H1 (cell line): ENCODE measurements around the gene THUMPD3. TPM values are rescaled to one million over a fixed set of nuclear protein-coding genes. Genes with fewer than 3 reads are reported as not detected.

Source experiments
- CTCF ChIA-PET: fragments of 300-600 bp; sonication (Branson Sonifier 250); formaldehyde crosslinking; loops from one replicate; lab custom pipeline; 2021; ENCODE audit not compliant: partially characterized antibody; lab: Charles Lee
- POLR2A ChIA-PET: fragments of 300-600 bp; sonication (Branson Sonifier 250); formaldehyde crosslinking; loops from one replicate; lab custom pipeline; 2021; ENCODE audit warnings: inconsistent platforms; ENCODE audit not compliant: partially characterized antibody; lab: Charles Lee
- DNase-seq, 2 experiments: peaks; one replicate each; pipeline versions ENCODE4 v3.0.0 to v3.0.0-alpha.2; 2010 to 2022; ENCODE audit warnings: low spot score in 2 of 2, low read depth in 1 of 2, mixed read lengths in 1 of 2
- FAIRE-seq: peaks from 2 replicates; lab custom pipeline; 2011; peaks lifted over from hg19 to GRCh38; lab: Jason Lieb, UNC
- H2AFZ ChIP-seq: 2 replicates; pipeline ENCODE4 v1.8.1; 2012; ENCODE audit warnings: low read length, inconsistent platforms
- H2AK5ac ChIP-seq: 2 replicates; pipeline ENCODE4 v1.6.1; 2013; ENCODE audit warnings: low read depth, low read length
- H2BK120ac ChIP-seq: replicated peaks from 2 replicates; pipeline ENCODE3; 2013; ENCODE audit warnings: low read depth, low read length, inconsistent platforms
- H2BK12ac ChIP-seq: 2 replicates; pipeline ENCODE4 v1.6.1; 2013; ENCODE audit warnings: low read depth, low read length
- H2BK15ac ChIP-seq: 2 replicates; pipeline ENCODE4 v1.6.1; 2013; ENCODE audit warnings: low read length
- H2BK20ac ChIP-seq: 2 replicates; pipeline ENCODE4 v1.6.1; 2013; ENCODE audit warnings: low read length
- H2BK5ac ChIP-seq: 2 replicates; pipeline ENCODE4 v1.6.1; 2013; ENCODE audit warnings: low read depth, low read length
- H3K14ac ChIP-seq: 2 replicates; pipeline ENCODE4 v1.6.1; 2013; ENCODE audit warnings: inconsistent platforms; ENCODE audit not compliant: insufficient read length
- H3K18ac ChIP-seq: 2 replicates; pipeline ENCODE4 v1.6.1; 2013; ENCODE audit warnings: low read length; ENCODE audit errors: extremely low read depth
- H3K23ac ChIP-seq: 2 replicates; pipeline ENCODE4 v1.6.1; 2013; ENCODE audit warnings: inconsistent platforms; ENCODE audit not compliant: insufficient read length
- H3K23me2 ChIP-seq: 2 replicates; pipeline ENCODE4 v1.6.1; 2013; ENCODE audit warnings: low read depth, low read length
- H3K27ac ChIP-seq: 2 replicates; pipeline ENCODE4 v1.6.1; 2011; ENCODE audit warnings: low read depth, low read length, inconsistent platforms
- H3K27me3 ChIP-seq, 4 experiments: replicated peaks in 1 of 4; 1 replicate in 1 of 4; 2 replicates in 3 of 4; pipeline versions ENCODE4 v1.6.1 to v1.8.1; 2011 to 2013; ENCODE audit warnings: low read length in 3 of 4, mild to moderate bottlenecking in 3 of 4, inconsistent platforms in 2 of 4, mixed read lengths in 2 of 4, moderate library complexity in 1 of 4; ENCODE audit not compliant: control insufficient read depth in 3 of 4, insufficient read depth in 3 of 4; ENCODE audit errors: extremely low read depth in 1 of 4
- H3K36me3 ChIP-seq, 4 experiments: 2 replicates each; pipeline versions ENCODE4 v1.6.1 to v1.8.1; 2011 to 2013; ENCODE audit warnings: mild to moderate bottlenecking in 4 of 4, low read length in 3 of 4, moderate library complexity in 2 of 4, control low read depth in 1 of 4, inconsistent platforms in 1 of 4; ENCODE audit not compliant: insufficient read depth in 4 of 4, control insufficient read depth in 2 of 4
- H3K4ac ChIP-seq: replicated peaks from 2 replicates; pipeline ENCODE3; 2013; ENCODE audit warnings: low read length, low read depth, mixed read lengths, inconsistent platforms; ENCODE audit not compliant: insufficient read length
- H3K4me1 ChIP-seq, 4 experiments: replicated peaks in 1 of 4; 1 replicate in 1 of 4; 2 replicates in 3 of 4; pipeline versions ENCODE4 v1.6.1 to v1.8.1; 2011 to 2013; ENCODE audit warnings: low read length in 3 of 4, inconsistent platforms in 2 of 4, mixed read lengths in 1 of 4; ENCODE audit not compliant: insufficient read depth in 4 of 4, control insufficient read depth in 3 of 4
- H3K4me2 ChIP-seq, 2 experiments: 2 replicates each; pipeline versions ENCODE4 v1.6.1 to v1.8.1; 2011 to 2013; ENCODE audit warnings: low read depth in 2 of 2, low read length in 2 of 2, control low read depth in 1 of 2, inconsistent platforms in 1 of 2, mild to moderate bottlenecking in 1 of 2; ENCODE audit not compliant: insufficient read depth in 1 of 2
- H3K4me3 ChIP-seq, 4 experiments: fragments of 200-600, 300-600 bp in 1 of 4; sonication (generic), shearing (Covaris generic), sonication (Bioruptor Twin) in 1 of 4; 2 replicates each; pipeline versions ENCODE4 v1.5.1 to v1.8.1; 2011 to 2016; ENCODE audit warnings: low read length in 4 of 4, low read depth in 3 of 4, control low read depth in 2 of 4, inconsistent platforms in 2 of 4, mild to moderate bottlenecking in 2 of 4, mixed read lengths in 1 of 4, moderate library complexity in 1 of 4; ENCODE audit not compliant: insufficient read depth in 2 of 4; ENCODE audit errors: extremely low read depth in 1 of 4
- H3K56ac ChIP-seq: replicated peaks from 2 replicates; pipeline ENCODE3; 2013; ENCODE audit warnings: low read depth, mild to moderate bottlenecking, mixed read lengths, low read length, inconsistent platforms; ENCODE audit not compliant: insufficient read length
- H3K79me1 ChIP-seq: 2 replicates; pipeline ENCODE4 v1.6.1; 2013; ENCODE audit warnings: low read depth, low read length, control low read depth
- H3K79me2 ChIP-seq, 2 experiments: 2 replicates each; pipeline versions ENCODE4 v1.6.1 to v1.8.1; 2012 to 2013; ENCODE audit warnings: low read length in 2 of 2, mild to moderate bottlenecking in 2 of 2, inconsistent platforms in 1 of 2; ENCODE audit not compliant: insufficient read depth in 2 of 2, control insufficient read depth in 1 of 2
- H3K9ac ChIP-seq, 4 experiments: replicated peaks in 1 of 4; 1 replicate in 1 of 4; 2 replicates in 3 of 4; pipeline versions ENCODE4 v1.6.1 to v1.8.1; 2011 to 2013; ENCODE audit warnings: low read depth in 3 of 4, low read length in 3 of 4, control low read depth in 2 of 4, mild to moderate bottlenecking in 2 of 4, moderate library complexity in 2 of 4, inconsistent platforms in 1 of 4; ENCODE audit errors: extremely low read depth in 1 of 4
- H3K9me3 ChIP-seq, 2 experiments: 2 replicates each; pipeline versions ENCODE4 v1.6.1 to v1.8.1; 2012 to 2013; ENCODE audit warnings: mild to moderate bottlenecking in 2 of 2, moderate library complexity in 2 of 2, control low read depth in 1 of 2, inconsistent platforms in 1 of 2, low read depth in 1 of 2, low read length in 1 of 2, mixed read lengths in 1 of 2; ENCODE audit not compliant: insufficient read depth in 2 of 2
- H4K20me1 ChIP-seq, 2 experiments: replicated peaks in 1 of 2; 2 replicates each; pipeline versions ENCODE3 to v1.8.1; 2011 to 2013; ENCODE audit warnings: inconsistent platforms in 2 of 2, low read length in 2 of 2, mild to moderate bottlenecking in 1 of 2; ENCODE audit not compliant: insufficient read depth in 2 of 2, control insufficient read depth in 1 of 2
- H4K5ac ChIP-seq: 2 replicates; pipeline ENCODE4 v1.6.1; 2013; ENCODE audit warnings: low read length, low read depth, mixed read lengths, inconsistent platforms; ENCODE audit not compliant: insufficient read length
- H4K8ac ChIP-seq: 2 replicates; pipeline ENCODE4 v1.8.0; 2013; ENCODE audit warnings: mild to moderate bottlenecking, moderate library complexity, low read length, inconsistent platforms; ENCODE audit not compliant: insufficient read depth; ENCODE audit errors: extremely low read depth
- H4K91ac ChIP-seq: replicated peaks from 2 replicates; pipeline ENCODE3; 2013; ENCODE audit warnings: low read length, mixed read lengths, inconsistent platforms; ENCODE audit not compliant: insufficient read length
- SP1 ChIP-seq: IDR thresholded peaks from 2 replicates; pipeline ENCODE4 v1.6.1; 2011; ENCODE audit warnings: low read depth, low read length
- WGBS, 2 experiments: shearing (Covaris generic) in 1 of 2; methylation state at CpG; one replicate each; pipeline versions ENCODE4 v1.1.6 to v1.1.7; 2013 to 2015; ENCODE audit warnings: low lambda C conversion rate in 2 of 2, mixed read lengths in 2 of 2, inconsistent platforms in 1 of 2, low coverage in 1 of 2, missing lambda C conversion rate in 1 of 2; ENCODE audit not compliant: insufficient replicate concordance in 2 of 2, insufficient coverage in 1 of 2, insufficient read length in 1 of 2; ENCODE audit errors: extremely low coverage in 1 of 2, missing lambda C conversion rate in 1 of 2; 5-methylcytosine and 5-hydroxymethylcytosine counted together
- polyA plus RNA-seq, 7 experiments: library from polyadenylated mRNA; depleted of rRNA in 3 of 7; stranded (reverse) in 5 of 7; unstranded in 2 of 7; fragments of >200 nt in 5 of 7; fragments of 200-250 nt in 2 of 7; gene quantifications; 1 replicate in 5 of 7; 2 replicates in 1 of 7; 4 replicates in 1 of 7; pipeline versions ENCODE4 v1.2.1 to v1.2.3, GENCODE V29; 2011 to 2013; ENCODE audit warnings: missing spikeins in 2 of 7, mixed read lengths in 2 of 7
- total RNA-seq: library from RNA; stranded (reverse); fragmentation: NEBNext Ultra II Directional; extraction: Animal tissue kit (Norgen Biotek cat#: 25700); gene quantifications from 2 replicates; pipeline ENCODE4 v1.2.1, GENCODE V29; 2021

Gene THUMPD3
- total and polyA plus RNA-seq, 2 of the 8 experiments (the other 6 are each of a cell fraction or from before 2014, with no cell fraction given) = 26.7 to 68.9 TPM

- no peak overlapping the region for H3K4ac ChIP-seq
- no peak overlapping the region for H4K91ac ChIP-seq
- no peak overlapping the region for H4K5ac ChIP-seq
- no peak overlapping the region for H3K9ac ChIP-seq
- CTCF ChIA-PET = no interaction called here
- no peak for FAIRE-seq
- no peak overlapping the region for H2BK15ac ChIP-seq
- H3K79me2 ChIP-seq = peaks cover 0 to 6% of the 10 kb centered on the region in 2 experiments; a peak in 2 of 4 replicates
- H2AFZ ChIP-seq = no peak overlapping the region
- no peak overlapping the region for H3K4me2 ChIP-seq
- H4K20me1 ChIP-seq = no peaks in the 10 kb centered on the region
- no peak overlapping the region for H2BK120ac ChIP-seq
- peaks cover 10 to 78% (median 58%) of the 10 kb centered on the region in 4 experiments for H3K36me3 ChIP-seq
- no peak overlapping the region for H2BK20ac ChIP-seq
- H3K27me3 ChIP-seq = no peaks in the 10 kb centered on the region
- H3K18ac ChIP-seq = no peak overlapping the region
- H3K79me1 ChIP-seq = no peaks in the 10 kb centered on the region
- WGBS, 2 experiments = 100% methylated on average over 1 of the region's 1 CpG; no CpG with 5 or more reads in 1 of the 2 experiments
- no peak overlapping the region for H2BK12ac ChIP-seq
- H2AK5ac ChIP-seq = no peak overlapping the region
- H3K27ac ChIP-seq = no peak overlapping the region
- H4K8ac ChIP-seq = no peak overlapping the region
- H3K4me3 ChIP-seq = no peak overlapping the region
- no peak overlapping the region for H2BK5ac ChIP-seq
- no peaks in the 10 kb centered on the region for H3K23me2 ChIP-seq
- H3K56ac ChIP-seq = no peak overlapping the region
- TF ChIP-seq SP1 = no peak
- no peak for DNase-seq
- H3K23ac ChIP-seq = no peak overlapping the region
- POLR2A ChIA-PET = interaction anchor here (1.2 to 8.2 kb wide), 4 partner anchors 9 to 30 kb away, joined by 3 to 52 read pairs (median 6); partner anchors contain the start of gene SETD5
- H3K14ac ChIP-seq = no peak overlapping the region
- H3K9me3 ChIP-seq = no peaks in the 10 kb centered on the region
- no peaks in the 10 kb centered on the region for H3K4me1 ChIP-seq
Observed at GRCh38 chr3:9369508-9369907, 6.7 kb downstream of the THUMPD3 start.
